Neural cell (in vitro differentiated cells): ENCODE measurements around the gene PCDHA1. TPM values are rescaled to one million over a fixed set of nuclear protein-coding genes. Genes with fewer than 3 reads are reported as not detected.

ENCODE experiments used
- H2AFZ ChIP-seq: fragments of 200-600, 300-800 bp; sonication (generic), shearing (Covaris generic); 2 replicates; pipeline ENCODE4 v1.6.0; 2014; ENCODE audit warnings: low read depth, mild to moderate bottlenecking, antibody characterized with exemption, low read length, moderate library complexity
- H3F3A ChIP-seq: fragments of 200-600 bp; shearing (Covaris generic); 2 replicates; pipeline ENCODE4 v1.6.1; 2016; ENCODE audit warnings: mild to moderate bottlenecking, moderate library complexity, mixed read lengths, antibody characterized with exemption, low read length; ENCODE audit not compliant: insufficient read depth, poor library complexity, severe bottlenecking
- H3K27ac ChIP-seq: fragments of 200-600, 300-800 bp; sonication (generic), shearing (Covaris generic); 2 replicates; pipeline ENCODE4 v1.5.1; 2014; ENCODE audit warnings: mild to moderate bottlenecking, low read length, moderate library complexity
- H3K27me3 ChIP-seq: fragments of 300-800, 200-600 bp; sonication (generic), shearing (Covaris generic); 2 replicates; pipeline ENCODE4 v1.6.0; 2014; ENCODE audit warnings: mild to moderate bottlenecking, low read depth, low read length, moderate library complexity; ENCODE audit not compliant: insufficient read depth
- H3K36me3 ChIP-seq: fragments of 300-800, 200-600 bp; sonication (generic), shearing (Covaris generic); 2 replicates; pipeline ENCODE4 v1.5.1; 2014; ENCODE audit warnings: mild to moderate bottlenecking, antibody characterized with exemption, low read length, moderate library complexity; ENCODE audit not compliant: insufficient read depth
- H3K4me2 ChIP-seq: fragments of 300-800, 200-600 bp; sonication (generic), shearing (Covaris generic); 2 replicates; pipeline ENCODE4 v1.6.0; 2014; ENCODE audit warnings: mild to moderate bottlenecking, low read length
- H3K4me3 ChIP-seq: fragments of 300-800, 200-600 bp; sonication (generic), shearing (Covaris generic); 2 replicates; pipeline ENCODE4 v1.5.1; 2014; ENCODE audit warnings: mild to moderate bottlenecking, low read length, moderate library complexity
- H3K79me2 ChIP-seq: fragments of 200-600 bp; shearing (Covaris generic); replicated peaks from 2 replicates; pipeline ENCODE4 v1.6.0; 2014; ENCODE audit warnings: mild to moderate bottlenecking, low read length, moderate library complexity; ENCODE audit not compliant: insufficient read depth
- H3K9ac ChIP-seq: fragments of 300-800, 200-600 bp; sonication (generic), shearing (Covaris generic); 2 replicates; pipeline ENCODE4 v1.6.1; 2016; ENCODE audit warnings: mild to moderate bottlenecking, low read length, mixed read lengths
- H3K9me2 ChIP-seq: fragments of 200-600 bp; shearing (Covaris generic); 2 replicates; pipeline ENCODE4 v1.6.1; 2016; ENCODE audit warnings: mild to moderate bottlenecking, low read length, mixed read lengths; ENCODE audit not compliant: insufficient read depth
- H3K9me3 ChIP-seq: fragments of 200-600, 300-800 bp; sonication (generic), shearing (Covaris generic); 2 replicates; pipeline ENCODE4 v1.6.1; 2016; ENCODE audit warnings: mild to moderate bottlenecking, mixed run types, low read length, moderate library complexity, mixed read lengths
- H4K20me1 ChIP-seq: fragments of 200-600 bp; shearing (Covaris generic); 2 replicates; pipeline ENCODE4 v1.6.1; 2016; ENCODE audit warnings: mild to moderate bottlenecking, mixed run types; ENCODE audit not compliant: insufficient read depth
- EP300 ChIP-seq: fragments of 450-650 bp; conservative IDR thresholded peaks from 2 replicates; pipeline ENCODE4 v1.6.1; 2014; ENCODE audit warnings: antibody characterized with exemption, mild to moderate bottlenecking, moderate library complexity; ENCODE audit not compliant: poor library complexity, severe bottlenecking
- EZH2 ChIP-seq: fragments of 200-600, 300-800 bp; shearing (Covaris generic), sonication (generic); IDR thresholded peaks from 2 replicates; pipeline ENCODE4 v1.6.1; 2014; ENCODE audit warnings: antibody characterized with exemption, low read length, borderline replicate concordance, mild to moderate bottlenecking; ENCODE audit not compliant: insufficient read depth, poor library complexity, severe bottlenecking
- MXI1 ChIP-seq: fragments of 450-650 bp; conservative IDR thresholded peaks from 2 replicates; pipeline ENCODE4 v1.6.1; 2014; ENCODE audit warnings: antibody characterized with exemption, mild to moderate bottlenecking; ENCODE audit not compliant: poor library complexity, severe bottlenecking
- POLR2AphosphoS5 ChIP-seq: IDR thresholded peaks from 2 replicates; pipeline ENCODE4 v1.6.1; 2012
- RAD21 ChIP-seq: fragments of 450-650 bp; conservative IDR thresholded peaks from 2 replicates; pipeline ENCODE4 v1.6.1; 2014; ENCODE audit warnings: antibody characterized with exemption, mild to moderate bottlenecking, moderate library complexity
- REST ChIP-seq: IDR thresholded peaks from 2 replicates; pipeline ENCODE4 v1.6.1; 2012; ENCODE audit warnings: borderline replicate concordance
- SMC3 ChIP-seq: fragments of 450-650 bp; conservative IDR thresholded peaks from 2 replicates; pipeline ENCODE4 v1.6.1; 2014; ENCODE audit warnings: antibody characterized with exemption, mild to moderate bottlenecking, moderate library complexity; ENCODE audit not compliant: poor library complexity
- TAF1 ChIP-seq: IDR thresholded peaks from 2 replicates; pipeline ENCODE4 v1.6.1; 2012; ENCODE audit warnings: low read depth
- polyA plus RNA-seq: library from polyadenylated mRNA; depleted of rRNA; stranded (reverse); fragments of >200 nt; gene quantifications from 2 replicates; pipeline ENCODE4 v1.2.3, GENCODE V29; 2014
- TF ChIP-seq, protein P1 (sequence below): fragments of 450-650 bp; IDR thresholded peaks from 2 replicates; pipeline ENCODE4 v1.5.1; 2014; ENCODE audit warnings: antibody characterized with exemption, mild to moderate bottlenecking, moderate library complexity; ENCODE audit not compliant: poor library complexity, severe bottlenecking

Gene PCDHA1
- polyA plus RNA-seq, 1 donor from 2014 or later = 0.28 TPM

GRCh38 chr5:140962190-140962589 is 176.2 kb downstream of the PCDHA1 start:
- no peak overlapping the region for H2AFZ ChIP-seq
- H3K27me3 ChIP-seq = no peaks in the 10 kb centered on the region
- no peaks in the 10 kb centered on the region for H3K9me3 ChIP-seq
- H3K4me3 ChIP-seq = no peak overlapping the region
- H4K20me1 ChIP-seq = no peaks in the 10 kb centered on the region
- H3K9me2 ChIP-seq = no peaks in the 10 kb centered on the region
- H3K79me2 ChIP-seq = peaks cover 50% of the 10 kb centered on the region
- no peak overlapping the region for H3K4me2 ChIP-seq
- no peak overlapping the region for H3K27ac ChIP-seq
- H3K36me3 ChIP-seq = no peaks in the 10 kb centered on the region
- no peak overlapping the region for H3K9ac ChIP-seq
- TF ChIP-seq, protein P1, sequence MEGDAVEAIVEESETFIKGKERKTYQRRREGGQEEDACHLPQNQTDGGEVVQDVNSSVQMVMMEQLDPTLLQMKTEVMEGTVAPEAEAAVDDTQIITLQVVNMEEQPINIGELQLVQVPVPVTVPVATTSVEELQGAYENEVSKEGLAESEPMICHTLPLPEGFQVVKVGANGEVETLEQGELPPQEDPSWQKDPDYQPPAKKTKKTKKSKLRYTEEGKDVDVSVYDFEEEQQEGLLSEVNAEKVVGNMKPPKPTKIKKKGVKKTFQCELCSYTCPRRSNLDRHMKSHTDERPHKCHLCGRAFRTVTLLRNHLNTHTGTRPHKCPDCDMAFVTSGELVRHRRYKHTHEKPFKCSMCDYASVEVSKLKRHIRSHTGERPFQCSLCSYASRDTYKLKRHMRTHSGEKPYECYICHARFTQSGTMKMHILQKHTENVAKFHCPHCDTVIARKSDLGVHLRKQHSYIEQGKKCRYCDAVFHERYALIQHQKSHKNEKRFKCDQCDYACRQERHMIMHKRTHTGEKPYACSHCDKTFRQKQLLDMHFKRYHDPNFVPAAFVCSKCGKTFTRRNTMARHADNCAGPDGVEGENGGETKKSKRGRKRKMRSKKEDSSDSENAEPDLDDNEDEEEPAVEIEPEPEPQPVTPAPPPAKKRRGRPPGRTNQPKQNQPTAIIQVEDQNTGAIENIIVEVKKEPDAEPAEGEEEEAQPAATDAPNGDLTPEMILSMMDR = no peak
- no peak for TF ChIP-seq RAD21
- TF ChIP-seq SMC3 = no peak
- no peak for TF ChIP-seq EZH2
- TF ChIP-seq REST = no peak
- TF ChIP-seq MXI1 = no peak
- TF ChIP-seq TAF1 = no peak
- H3F3A ChIP-seq = no peaks in the 10 kb centered on the region

DNA sequence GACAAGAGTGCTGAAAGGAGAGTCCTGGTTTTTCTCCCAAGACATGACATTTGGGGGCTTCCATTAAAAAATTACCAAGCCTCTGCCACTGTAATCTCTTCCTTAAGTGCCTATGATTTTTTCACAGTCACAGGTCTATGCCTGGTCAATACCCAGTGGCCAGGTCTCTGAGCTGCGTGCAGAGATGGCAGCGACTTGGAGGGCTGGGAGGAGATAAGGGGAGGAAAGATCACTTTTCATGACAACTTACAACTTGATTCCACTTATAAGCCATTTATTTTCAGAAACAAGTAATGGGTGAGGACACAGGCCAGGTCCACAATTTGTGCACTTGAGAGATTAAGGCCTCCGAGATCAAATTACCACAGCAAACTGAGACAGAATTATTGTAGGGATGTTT is 178.4 kb downstream of the PCDHA1 start:
- no peak overlapping the region for H3K9ac ChIP-seq
- no peaks in the 10 kb centered on the region for H4K20me1 ChIP-seq
- no peak overlapping the region for H3K4me3 ChIP-seq
- no peak for TF ChIP-seq RAD21
- TF ChIP-seq MXI1 = no peak
- TF ChIP-seq POLR2AphosphoS5 = no peak
- no peak for TF ChIP-seq SMC3
- TF ChIP-seq TAF1 = no peak
- no peak for TF ChIP-seq REST
- TF ChIP-seq, protein P1 = no peak
- no peak for TF ChIP-seq EP300
- TF ChIP-seq EZH2 = no peak
- no peaks in the 10 kb centered on the region for H3K27me3 ChIP-seq
- no peaks in the 10 kb centered on the region for H3K9me2 ChIP-seq
- H3K4me2 ChIP-seq = no peak overlapping the region
- no peaks in the 10 kb centered on the region for H3K9me3 ChIP-seq
- no peaks in the 10 kb centered on the region for H3F3A ChIP-seq
- no peak overlapping the region for H2AFZ ChIP-seq
- H3K79me2 ChIP-seq = peaks cover 36% of the 10 kb centered on the region
- H3K36me3 ChIP-seq = no peaks in the 10 kb centered on the region
- H3K27ac ChIP-seq = no peak overlapping the region
